Heart right ventricle (tissue), 16 donors: ENCODE results near the gene RYR1. TPM values are rescaled to one million over a fixed set of nuclear protein-coding genes. Genes with fewer than 3 reads are reported as not detected.

Experiments used
- ATAC-seq, 8 donors: fragments of 200-7000 bp; cut with Tn5 transposase; one replicate each; pipeline ENCODE4 v1.9.1; 2020; ENCODE audit warnings: mild to moderate bottlenecking in 8 of 8, moderate library complexity in 8 of 8, moderate number of reproducible peaks in 1 of 8
- DNase-seq, 2 donors: peaks; one replicate each; pipeline ENCODE4 v3.0.0-alpha.2; 2020
- H3K27ac ChIP-seq, 10 donors: fragments of 200-600 bp; sonication (generic) in 2 of 10; one replicate each; pipeline versions ENCODE4 v1.5.0 to v1.8.0; 2020 to 2022; ENCODE audit warnings: mild to moderate bottlenecking in 3 of 10
- H3K27me3 ChIP-seq, 7 donors: fragments of 200-600 bp; one replicate each; pipeline ENCODE4 v1.8.0; 2021 to 2022; ENCODE audit warnings: mild to moderate bottlenecking in 2 of 7
- H3K36me3 ChIP-seq, 9 donors: fragments of 200-600 bp; sonication (generic) in 1 of 9; one replicate each; pipeline versions ENCODE4 v1.5.0 to v1.8.0; 2020 to 2022; ENCODE audit warnings: mild to moderate bottlenecking in 2 of 9
- H3K4me1 ChIP-seq, 9 donors: fragments of 200-600 bp; sonication (generic) in 1 of 9; one replicate each; pipeline versions ENCODE4 v1.5.0 to v1.8.0; 2020 to 2022; ENCODE audit warnings: mild to moderate bottlenecking in 4 of 9
- H3K4me3 ChIP-seq, 10 donors: fragments of 200-600 bp; sonication (generic) in 2 of 10; one replicate each; pipeline versions ENCODE4 v1.5.0 to v1.8.0; 2020 to 2022; ENCODE audit warnings: mild to moderate bottlenecking in 7 of 10, moderate library complexity in 2 of 10
- H3K9me3 ChIP-seq, 11 donors: fragments of 200-600 bp in 10 of 11; sonication (generic) in 2 of 11; one replicate each; pipeline versions ENCODE4 v1.5.0 to v1.8.0; 2013 to 2022; ENCODE audit warnings: mild to moderate bottlenecking in 2 of 11, control low read depth in 1 of 11, moderate library complexity in 1 of 11
- CTCF ChIP-seq, 9 donors: fragments of 200-600 bp; sonication (generic) in 2 of 9; IDR thresholded peaks; one replicate each; pipeline versions ENCODE4 v1.5.0 to v1.8.0; 2021 to 2022; ENCODE audit warnings: antibody characterized with exemption in 9 of 9, mild to moderate bottlenecking in 5 of 9, moderate library complexity in 1 of 9
- WGBS, 2 donors: extraction: QIAGEN DNeasy Blood & Tissue Kit; methylation state at CpG; one replicate each; pipeline ENCODE4 v1.1.7; 2013; ENCODE audit warnings: inconsistent platforms in 1 of 2; 5-methylcytosine and 5-hydroxymethylcytosine counted together
- intact Hi-C, 10 donors: fragments of 100-400 bp; cut with DNase I; formaldehyde crosslinking; loops; one replicate each; pipeline versions ENCODE4 v1.11.1 to v1.14.2; 2022
- polyA plus RNA-seq, 2 donors: library from polyadenylated mRNA; stranded (reverse); fragments of 200-250 nt; gene quantifications; one replicate each; pipeline ENCODE4 v1.2.3, GENCODE V29; 2013
- total RNA-seq, 10 donors: library from RNA; stranded (reverse); fragmentation: NEBNext Ultra II Directional in 3 of 10; extraction: Animal tissue kit (Norgen Biotek cat#: 25700) in 3 of 10; gene quantifications; one replicate each; pipeline versions ENCODE4 v1.2.1 to v1.2.4, GENCODE V29; 2021 to 2023
- donor health status: Arrhythmogenic right ventricular cardiomyopathy.
- donor health status: ischemic (EF 13 %, LVEDD 7.1; RV severe dilation, severe dysfunction).
- donor health status: healthy with polysubstance abuse.
- donor health status: DM: no; HTN: yes; CAD: no.
- donor health status: DM: no; HTN: no; CAD: no.
- donor health status: ischemic (EF 25% LVEDD 6.9; RV normal size, moderate dysfunction).
- donor health status: ischemic (EF 25% LVEDD 5.7; RV mildly dilated, moderate dysfunction).
- donor health status: healthy.
- donor health status: DM: yes; HTN: yes; CAD: no.
- donor health status: Ischemic cardiomyopathy.
- donor health status: ischemic (EF 35%, LVEDD 5.7; RV mildly dilated, moderate dysfunction).
- donor health status: nonischemic (EF 11% LVEDD 7.7; RV severe dilation, severe dysfunction).
- donor health status: DM: yes; HTN: yes; CAD: no.
- donor health status: PGD.
- donor health status: ischemic (EF 29% LVEDD 5.4; RV normal size, mild dysfunction).
- donor health status: nonischemic (EF 23%, LVEDD 6.1; RV moderate dilation, normal function).

RYR1 gene
- total and polyA plus RNA-seq, 12 donors, result 0.20 to 1.7 (median 0.74) TPM

DNA sequence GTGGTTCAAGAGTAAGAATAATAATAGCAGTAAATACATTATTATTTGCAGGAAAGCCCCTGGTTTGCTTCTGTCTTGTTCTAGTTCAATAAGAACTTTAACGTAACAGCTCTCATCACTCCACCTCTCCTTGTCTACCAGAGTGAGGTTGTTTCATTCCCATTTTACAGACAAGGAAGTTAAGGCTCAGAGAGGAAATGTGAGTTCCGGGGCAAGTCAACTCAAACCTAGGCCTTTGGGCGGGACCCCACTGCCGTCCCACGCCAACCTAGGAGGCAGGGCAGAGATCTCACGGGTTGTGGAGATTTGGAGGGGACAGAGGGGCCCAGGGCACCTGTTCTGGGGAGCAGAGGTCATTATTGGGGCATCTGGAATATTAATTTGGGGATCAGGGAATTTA is 182.8 kb downstream of the RYR1 start:
- ATAC-seq (no peak), DNase-seq (no peak)
- H3K27ac ChIP-seq, result peak overlapping the region in 1 of 10 donors; percentile 89
- no peaks in the 10 kb centered on the region for H3K27me3 ChIP-seq
- intact Hi-C loops, result loop anchor here in 2 of 10 donors (5.0 kb wide), 2 partner anchors 69 to 214 kb away; partner anchors contain the start of gene FAM98C (in 1 of the 2)
- H3K4me1 ChIP-seq, result peaks cover 0 to 32% (median 24%) of the 10 kb centered on the region in 9 donors
- WGBS, 2 donors, result 90 to 93% methylated on average over 6 of the region's 6 CpGs
- TF ChIP-seq CTCF (IDR thresholded peaks at IDR 0.05), result no peak
- peaks cover 0 to 22% (median 11%) of the 10 kb centered on the region in 9 donors for H3K36me3 ChIP-seq
- peak overlapping the region in 1 of 10 donors; percentile 69 for H3K4me3 ChIP-seq
- no peaks in the 10 kb centered on the region for H3K9me3 ChIP-seq

DNA sequence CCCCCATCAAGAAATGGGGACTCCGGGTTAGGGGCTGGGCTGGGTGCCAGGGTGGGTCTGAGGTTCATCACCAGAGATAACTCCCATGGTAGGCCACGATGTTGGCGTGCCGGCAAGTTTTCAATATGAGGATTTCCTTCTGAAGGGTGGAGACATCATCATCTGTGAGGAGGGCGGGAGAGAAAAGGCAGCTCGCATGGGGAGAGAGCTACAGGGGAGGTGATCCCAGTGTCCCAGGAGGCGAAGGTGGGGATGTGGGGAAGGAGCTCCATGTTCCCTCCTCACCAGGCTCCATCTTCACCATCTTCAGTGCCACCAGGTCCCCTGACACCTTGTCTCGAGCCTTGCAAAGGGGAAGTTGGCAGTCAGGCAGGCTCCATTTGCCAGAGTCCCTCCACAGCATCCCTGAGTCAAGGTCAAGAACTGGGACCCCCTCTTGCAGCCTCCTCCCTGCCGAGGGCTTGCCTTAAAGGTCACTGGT is 183.8 kb downstream of the RYR1 start:
- Histone ChIP-seq H3K27me3 (no peaks in the 10 kb centered on the region), H3K4me1 (peaks cover 0 to 32% (median 24%) of the 10 kb centered on the region in 9 donors), H3K4me3 (peak overlapping the region in 7 of 10 donors; percentile 69 to 98 (median 84)), H3K27ac (peak overlapping the region in 5 of 10 donors; percentile 50 to 92 (median 89)), H3K9me3 (no peaks in the 10 kb centered on the region), H3K36me3 (peaks cover 0 to 25% (median 19%) of the 10 kb centered on the region in 9 donors)
- 61 to 62% methylated on average over 9 of the region's 9 CpGs for WGBS, 2 donors
- ATAC-seq, result no peak
- no peak for TF ChIP-seq CTCF (IDR thresholded peaks at IDR 0.05)
- intact Hi-C loops, result loop anchor here in 2 of 10 donors (5.0 kb wide), 2 partner anchors 70 to 215 kb away; partner anchors contain the start of gene FAM98C (in 1 of the 2)
- DNase-seq, result no peak

- intact Hi-C loops, result loop anchor here in 3 of 10 donors (2.0 to 5.0 kb wide), 3 partner anchors 71 to 216 kb away; partner anchors contain the start of gene FAM98C (in 2 of the 3)
- Histone ChIP-seq H3K4me1 (peaks cover 0 to 32% (median 24%) of the 10 kb centered on the region in 9 donors), H3K27me3 (no peaks in the 10 kb centered on the region), H3K4me3 (peak within 1 kb of the TSS; percentile 26 to 98 (median 80)), H3K27ac (peak within 1 kb of the TSS in 9 of 10 donors; percentile 66 to 99 (median 91)), H3K9me3 (no peaks in the 10 kb centered on the region), H3K36me3 (peaks cover 0 to 31% (median 24%) of the 10 kb centered on the region in 9 donors)
- TF ChIP-seq CTCF (IDR thresholded peaks at IDR 0.05), result no peak
- DNase-seq (peak; percentile 40 to 59), ATAC-seq (peak in 7 of 8 donors; percentile 1 to 37 (median 12))
- 32 to 33% methylated on average over 28 of the region's 28 CpGs for WGBS, 2 donors
Observed at GRCh38 chr19:38617764-38618589, 184.5 kb downstream of the RYR1 start, which contains the start of gene MAP4K1. Gene MAP4K1 (minus strand): TSS chr19:38617953. CDS start chr19:38617895, 58 bp downstream.
